Heart left ventricle (tissue), 16 donors: ENCODE data around the gene CDH10. TPM values are rescaled to one million over a fixed set of nuclear protein-coding genes. Genes with fewer than 3 reads are reported as not detected.

Experiments
- ATAC-seq, 4 donors: fragments of 200-7000 bp; cut with Tn5 transposase; one replicate each; pipeline ENCODE4 v1.9.1; 2020 to 2022; ENCODE audit warnings: moderate library complexity in 4 of 4, mild to moderate bottlenecking in 3 of 4, moderate number of reproducible peaks in 1 of 4
- DNase-seq, 5 donors: peaks; one replicate each; pipeline ENCODE4 v3.0.0-alpha.2; 2020
- H3K27ac ChIP-seq, 12 donors: fragments of 200-600 bp; sonication (generic) in 4 of 12; one replicate each; pipeline versions ENCODE4 v1.5.0 to v1.8.0; 2016 to 2022; ENCODE audit warnings: mild to moderate bottlenecking in 2 of 12
- H3K27me3 ChIP-seq, 9 donors: fragments of 200-600 bp; sonication (generic) in 2 of 9; one replicate each; pipeline versions ENCODE4 v1.5.1 to v1.8.0; 2016 to 2022; ENCODE audit warnings: mild to moderate bottlenecking in 3 of 9
- H3K36me3 ChIP-seq, 9 donors: fragments of 200-600 bp; sonication (generic) in 2 of 9; one replicate each; pipeline versions ENCODE4 v1.5.0 to v1.8.0; 2018 to 2022; ENCODE audit warnings: mild to moderate bottlenecking in 2 of 9
- H3K4me1 ChIP-seq, 12 donors: fragments of 200-600 bp; sonication (generic) in 4 of 12; one replicate each; pipeline versions ENCODE4 v1.5.0 to v1.8.0; 2016 to 2022; ENCODE audit warnings: mild to moderate bottlenecking in 3 of 12
- H3K4me3 ChIP-seq, 12 donors: fragments of 200-600 bp; sonication (generic) in 4 of 12; one replicate each; pipeline versions ENCODE4 v1.5.0 to v1.8.0; 2017 to 2022; ENCODE audit warnings: mild to moderate bottlenecking in 9 of 12, moderate library complexity in 4 of 12
- H3K9me3 ChIP-seq, 12 donors: fragments of 200-600 bp; sonication (generic) in 4 of 12; one replicate each; pipeline versions ENCODE4 v1.5.0 to v1.8.0; 2016 to 2022; ENCODE audit warnings: mild to moderate bottlenecking in 1 of 12
- POLR2A ChIP-seq, 2 donors: fragments of 450-650 bp; IDR thresholded peaks; one replicate each; pipeline ENCODE4 v1.6.1; 2017; ENCODE audit warnings: antibody characterized with exemption in 2 of 2, mild to moderate bottlenecking in 2 of 2, moderate library complexity in 2 of 2
- WGBS, 4 donors: extraction: QIAGEN DNeasy Blood & Tissue Kit in 2 of 4; methylation state at CpG; one replicate each; pipeline versions ENCODE4 v1.1.5 to v1.1.7; 2013 to 2018; 5-methylcytosine and 5-hydroxymethylcytosine counted together
- intact Hi-C, 10 donors: fragments of 100-400 bp; cut with DNase I; formaldehyde crosslinking; loops; one replicate each; pipeline versions ENCODE4 v1.11.1 to v1.14.2; 2022
- polyA plus RNA-seq, 2 donors: library from polyadenylated mRNA; stranded (reverse); fragments of 200-250 nt; gene quantifications; one replicate each; pipeline ENCODE4 v1.2.3, GENCODE V29; 2013
- total RNA-seq, 9 donors: library from RNA; depleted of rRNA in 2 of 9; stranded (reverse); fragments of >200 nt in 2 of 9; fragmentation: NEBNext Ultra II Directional in 3 of 9; extraction: Animal tissue kit (Norgen Biotek cat#: 25700) in 3 of 9; gene quantifications; one replicate each; pipeline versions ENCODE4 v1.1.0 to v1.2.4, GENCODE V29; 2016 to 2023
- TF ChIP-seq, protein P1 (sequence below), 12 donors: fragments of 200-600 bp; sonication (generic) in 4 of 12; IDR thresholded peaks; one replicate each; pipeline versions ENCODE4 v1.5.0 to v1.8.0; 2018 to 2022; ENCODE audit warnings: antibody characterized with exemption in 12 of 12, mild to moderate bottlenecking in 5 of 12
- donor health status: ischemic (EF 13 %, LVEDD 7.1; RV severe dilation, severe dysfunction).
- donor health status: healthy with polysubstance abuse.
- donor health status: DM: no; HTN: yes; CAD: no.
- donor health status: DM: no; HTN: no; CAD: no.
- donor health status: ischemic (EF 25% LVEDD 6.9; RV normal size, moderate dysfunction).
- donor health status: ischemic (EF 25% LVEDD 5.7; RV mildly dilated, moderate dysfunction).
- donor health status: healthy.
- donor health status: DM: yes; HTN: yes; CAD: no.
- donor health status: ischemic (EF 35%, LVEDD 5.7; RV mildly dilated, moderate dysfunction).
- donor health status: nonischemic (EF 11% LVEDD 7.7; RV severe dilation, severe dysfunction).
- donor health status: DM: yes; HTN: yes; CAD: no.
- donor health status: PGD.
- donor health status: ischemic (EF 29% LVEDD 5.4; RV normal size, mild dysfunction).
- donor health status: nonischemic (EF 23%, LVEDD 6.1; RV moderate dilation, normal function).

The CDH10 gene
- total and polyA plus RNA-seq, 11 donors: 0.25 TPM; not detected in 10

- ATAC-seq: no peak
- Histone ChIP-seq H3K4me1 (no peaks in the 10 kb centered on the region), H3K27me3 (no peaks in the 10 kb centered on the region), H3K36me3 (no peaks in the 10 kb centered on the region), H3K4me3 (no peak overlapping the region), H3K9me3 (peaks cover 0 to 5% (median 0%) of the 10 kb centered on the region in 12 donors), H3K27ac (no peak overlapping the region)
- WGBS, 4 donors: 84 to 88% (median 86%) methylated on average over 4 of the region's 4 CpGs
- TF ChIP-seq POLR2A (IDR thresholded peaks at IDR 0.05): no peak
- TF ChIP-seq, protein P1, sequence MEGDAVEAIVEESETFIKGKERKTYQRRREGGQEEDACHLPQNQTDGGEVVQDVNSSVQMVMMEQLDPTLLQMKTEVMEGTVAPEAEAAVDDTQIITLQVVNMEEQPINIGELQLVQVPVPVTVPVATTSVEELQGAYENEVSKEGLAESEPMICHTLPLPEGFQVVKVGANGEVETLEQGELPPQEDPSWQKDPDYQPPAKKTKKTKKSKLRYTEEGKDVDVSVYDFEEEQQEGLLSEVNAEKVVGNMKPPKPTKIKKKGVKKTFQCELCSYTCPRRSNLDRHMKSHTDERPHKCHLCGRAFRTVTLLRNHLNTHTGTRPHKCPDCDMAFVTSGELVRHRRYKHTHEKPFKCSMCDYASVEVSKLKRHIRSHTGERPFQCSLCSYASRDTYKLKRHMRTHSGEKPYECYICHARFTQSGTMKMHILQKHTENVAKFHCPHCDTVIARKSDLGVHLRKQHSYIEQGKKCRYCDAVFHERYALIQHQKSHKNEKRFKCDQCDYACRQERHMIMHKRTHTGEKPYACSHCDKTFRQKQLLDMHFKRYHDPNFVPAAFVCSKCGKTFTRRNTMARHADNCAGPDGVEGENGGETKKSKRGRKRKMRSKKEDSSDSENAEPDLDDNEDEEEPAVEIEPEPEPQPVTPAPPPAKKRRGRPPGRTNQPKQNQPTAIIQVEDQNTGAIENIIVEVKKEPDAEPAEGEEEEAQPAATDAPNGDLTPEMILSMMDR (IDR thresholded peaks at IDR 0.05): no peak
- DNase-seq: no peak
- intact Hi-C loops: no loop called here
Measured at GRCh38 chr5:24668050-24668449, 23.3 kb upstream of the CDH10 start.

DNA sequence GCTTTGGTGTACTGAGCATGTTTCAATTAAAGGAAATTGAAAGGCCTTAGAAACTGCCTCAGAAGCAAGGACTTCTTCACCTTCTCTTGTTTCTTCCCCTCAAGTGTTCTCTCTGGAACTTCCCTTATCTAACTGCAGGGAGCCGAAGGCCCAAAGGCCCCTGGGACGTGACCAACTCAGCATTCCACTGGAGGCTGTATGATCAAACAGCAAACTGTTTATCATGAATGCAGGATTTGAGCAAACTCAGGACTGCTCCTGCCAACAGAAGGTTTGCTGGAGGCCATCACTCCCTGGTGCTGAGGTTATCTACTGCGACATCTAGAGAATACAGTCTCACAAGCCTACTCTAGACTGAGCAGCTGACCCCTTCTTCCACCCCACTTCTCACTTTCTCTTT lies 4.8 kb upstream of the CDH10 start:
- intact Hi-C loops: loop anchor here in 3 of 10 donors (10.0 kb wide), 2 partner anchors 205 to 415 kb away; no protein-coding TSS in a partner anchor
- TF ChIP-seq, protein P1 (IDR thresholded peaks at IDR 0.05): no peak
- TF ChIP-seq POLR2A (IDR thresholded peaks at IDR 0.05): no peak

GRCh38 chr5:24646915-24647314 lies 2.1 kb upstream of the CDH10 start:
- Histone ChIP-seq H3K9me3 (no peaks in the 10 kb centered on the region), H3K4me3 (no peak overlapping the region), H3K27ac (no peak overlapping the region), H3K4me1 (peaks cover 0 to 7% (median 0%) of the 10 kb centered on the region in 12 donors), H3K27me3 (peaks cover 0 to 21% (median 0%) of the 10 kb centered on the region in 9 donors), H3K36me3 (no peaks in the 10 kb centered on the region)
- no peak for TF ChIP-seq POLR2A (IDR thresholded peaks at IDR 0.05)
- TF ChIP-seq, protein P1 (IDR thresholded peaks at IDR 0.05): no peak
- WGBS, 4 donors: 63 to 81% (median 77%) methylated on average over 1 of the region's 1 CpG
- intact Hi-C loops: loop anchor here in 3 of 10 donors (10.0 kb wide), 2 partner anchors 202 to 412 kb away; no protein-coding TSS in a partner anchor
- ATAC-seq (no peak), DNase-seq (no peak)

More for the DNA sequence above, 4.8 kb upstream of the CDH10 start:
- peaks cover 0 to 16% (median 0%) of the 10 kb centered on the region in 9 donors for H3K27me3 ChIP-seq
- no peak for ATAC-seq
- DNase-seq: no peak
- WGBS, 4 donors: 40 to 61% (median 50%) methylated on average over 3 of the region's 3 CpGs
- no peak overlapping the region for H3K27ac ChIP-seq
- H3K4me3 ChIP-seq: no peak overlapping the region
- H3K4me1 ChIP-seq: peaks cover 0 to 7% (median 0%) of the 10 kb centered on the region in 12 donors
- H3K36me3 ChIP-seq: no peaks in the 10 kb centered on the region
- no peaks in the 10 kb centered on the region for H3K9me3 ChIP-seq

DNA sequence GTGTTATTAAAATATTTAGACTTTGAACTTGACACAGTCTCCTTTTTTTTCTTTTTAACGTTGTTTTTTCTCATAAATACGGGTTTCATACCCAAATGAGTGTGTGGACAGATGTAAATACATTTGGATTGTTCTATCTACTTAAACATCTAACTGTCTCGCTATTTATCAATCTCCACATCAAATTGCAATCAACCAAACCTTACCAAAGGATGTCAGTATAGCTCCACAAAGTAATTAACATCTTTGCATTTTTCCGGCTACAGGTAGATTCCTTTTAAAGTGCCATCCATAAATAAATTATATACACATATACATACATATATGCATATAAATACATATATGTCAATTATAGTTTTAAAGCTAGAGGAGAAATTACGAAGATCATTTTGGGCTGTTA lies 705 bp upstream of the CDH10 start:
- Histone ChIP-seq H3K27ac (no peak overlapping the region), H3K4me1 (peaks cover 0 to 7% (median 0%) of the 10 kb centered on the region in 12 donors), H3K9me3 (no peaks in the 10 kb centered on the region), H3K27me3 (peaks cover 0 to 22% (median 0%) of the 10 kb centered on the region in 9 donors), H3K4me3 (no peak overlapping the region), H3K36me3 (no peaks in the 10 kb centered on the region)
- WGBS, 4 donors: 60 to 62% (median 61%) methylated on average over 5 of the region's 5 CpGs
- no peak for ATAC-seq
- TF ChIP-seq POLR2A (IDR thresholded peaks at IDR 0.05): no peak
- TF ChIP-seq, protein P1 (IDR thresholded peaks at IDR 0.05): no peak
- DNase-seq: no peak
- intact Hi-C loops: loop anchor here in 3 of 10 donors (10.0 kb wide), 2 partner anchors 201 to 411 kb away; no protein-coding TSS in a partner anchor
